Muscle of arm (tissue), 12 donors: ENCODE results near the gene KDM4C. TPM values are rescaled to one million over a fixed set of nuclear protein-coding genes. Genes with fewer than 3 reads are reported as not detected.
"Not testable (repeated sequence)": the region's sequence is repeated elsewhere in the genome, so short reads cannot be mapped to it uniquely, and the experiment has no call there.

Source experiments
- DNase-seq: peaks from one replicate; pipeline ENCODE4 v3.0.0-alpha.2; 2013
- polyA plus RNA-seq, 12 donors: library from polyadenylated mRNA; unstranded; fragments of 120-200 nt; gene quantifications; one replicate each; pipeline ENCODE4 v1.2.1, GENCODE V29; 2013; ENCODE audit not compliant: insufficient read length in 12 of 12

KDM4C gene
- polyA plus RNA-seq, 12 donors, result 10.7 to 32.0 (median 13.4) TPM; not detected in 1

GRCh38 chr9:6761306-6761705 lies 3.5 kb downstream of the KDM4C start:
- DNase-seq, result no peak

GRCh38 chr9:6763244-6763643 lies 5.5 kb downstream of the KDM4C start:
- DNase-seq, result no peak

GRCh38 chr9:6764011-6764410 lies 6.2 kb downstream of the KDM4C start:
- no peak for DNase-seq

- no peak for DNase-seq
Measured at GRCh38 chr9:6764523-6764922, 6.8 kb downstream of the KDM4C start.

- no peak for DNase-seq
Measured at GRCh38 chr9:6764950-6765349, 7.2 kb downstream of the KDM4C start.

- DNase-seq, result no peak
Measured at GRCh38 chr9:6765396-6765795, 7.6 kb downstream of the KDM4C start.

- DNase-seq, result no peak
Measured at GRCh38 chr9:6766606-6767005, 8.8 kb downstream of the KDM4C start.

GRCh38 chr9:6768587-6768986 lies 10.8 kb downstream of the KDM4C start:
- DNase-seq, result not testable (repeated sequence)

GRCh38 chr9:6771722-6772121 lies 13.9 kb downstream of the KDM4C start:
- DNase-seq, result no peak

- no peak for DNase-seq
Measured at GRCh38 chr9:6777213-6777902, 19.6 kb downstream of the KDM4C start.

GRCh38 chr9:6779417-6780241 lies 21.9 kb downstream of the KDM4C start:
- DNase-seq, result no peak

GRCh38 chr9:6780690-6781089 lies 22.9 kb downstream of the KDM4C start:
- DNase-seq, result no peak

GRCh38 chr9:6781476-6781875 lies 23.7 kb downstream of the KDM4C start:
- no peak for DNase-seq

- no peak for DNase-seq
Measured at GRCh38 chr9:6782345-6782744, 24.6 kb downstream of the KDM4C start.

GRCh38 chr9:6782981-6783380 lies 25.2 kb downstream of the KDM4C start:
- DNase-seq, result no peak

GRCh38 chr9:6783753-6784152 lies 26.0 kb downstream of the KDM4C start:
- no peak for DNase-seq

- DNase-seq, result no peak
Measured at GRCh38 chr9:6785682-6786081, 27.9 kb downstream of the KDM4C start.

GRCh38 chr9:6787793-6788161 lies 30.0 kb downstream of the KDM4C start:
- DNase-seq, result no peak

- no peak for DNase-seq
Measured at GRCh38 chr9:6788162-6789016, 30.6 kb downstream of the KDM4C start.

- not testable (repeated sequence) for DNase-seq
Measured at GRCh38 chr9:6789017-6789338, 31.2 kb downstream of the KDM4C start.

- no peak for DNase-seq
Measured at GRCh38 chr9:6790866-6791265, 33.1 kb downstream of the KDM4C start.

GRCh38 chr9:6793203-6793602 lies 35.4 kb downstream of the KDM4C start:
- DNase-seq, result no peak

GRCh38 chr9:6794936-6795335 lies 37.2 kb downstream of the KDM4C start:
- no peak for DNase-seq
